ENCODE results near the gene LRRTM1. TPM values are rescaled to one million over a fixed set of nuclear protein-coding genes. Genes with fewer than 3 reads are reported as not detected.

LRRTM1 gene
- total RNA-seq, 1 donor from 2014 or later, result not detected

GRCh38 chr2:80338794-80339193 lies 34.2 kb upstream of the LRRTM1 start:
- Mint-ChIP-seq H3K36me3 (ENCODE audit: low read depth) (no peaks in the 10 kb centered on the region), H3K4me1 (ENCODE audit: low read depth) (no peaks in the 10 kb centered on the region), H3K9me3 (ENCODE audit: low read depth) (peaks cover 5% of the 10 kb centered on the region), H3K4me3 (ENCODE audit: unreplicated experiment) (no peak overlapping the region), H3K27ac (ENCODE audit: unreplicated experiment) (no peak overlapping the region), H3K27me3 (ENCODE audit: low read depth) (peaks cover 3% of the 10 kb centered on the region)
- no peak for DNase-seq (ENCODE audit: low spot score)
- TF ChIP-seq CTCF (IDR thresholded peaks at IDR 0.05), result no peak

GRCh38 chr2:80335411-80335810 lies 30.9 kb upstream of the LRRTM1 start:
- Mint-ChIP-seq H3K4me3 (ENCODE audit: unreplicated experiment) (no peak overlapping the region), H3K27me3 (ENCODE audit: low read depth) (peaks cover 4% of the 10 kb centered on the region), H3K9me3 (ENCODE audit: low read depth) (peaks cover 3% of the 10 kb centered on the region), H3K36me3 (ENCODE audit: low read depth) (no peaks in the 10 kb centered on the region), H3K27ac (ENCODE audit: unreplicated experiment) (no peak overlapping the region), H3K4me1 (ENCODE audit: low read depth) (no peaks in the 10 kb centered on the region)
- TF ChIP-seq CTCF (IDR thresholded peaks at IDR 0.05), result no peak
- no peak for DNase-seq (ENCODE audit: low spot score)

- TF ChIP-seq CTCF (IDR thresholded peaks at IDR 0.05), result no peak
- no peak for DNase-seq (ENCODE audit: low spot score)
- H3K4me1 Mint-ChIP-seq (ENCODE audit: low read depth), result no peaks in the 10 kb centered on the region
- H3K9me3 Mint-ChIP-seq (ENCODE audit: low read depth), result peaks cover 3% of the 10 kb centered on the region
- H3K27me3 Mint-ChIP-seq (ENCODE audit: low read depth), result peaks cover 8% of the 10 kb centered on the region
- H3K36me3 Mint-ChIP-seq (ENCODE audit: low read depth), result no peaks in the 10 kb centered on the region
- H3K4me3 Mint-ChIP-seq (ENCODE audit: unreplicated experiment), result no peak overlapping the region
- no peak overlapping the region for H3K27ac Mint-ChIP-seq (ENCODE audit: unreplicated experiment)
These were observed 29.3 kb upstream of the LRRTM1 start for GRCh38 chr2:80333886-80334285.

- no peaks in the 10 kb centered on the region for H3K36me3 Mint-ChIP-seq (ENCODE audit: low read depth)
- H3K4me3 Mint-ChIP-seq (ENCODE audit: unreplicated experiment), result no peak overlapping the region
- H3K4me1 Mint-ChIP-seq (ENCODE audit: low read depth), result no peaks in the 10 kb centered on the region
- no peak for TF ChIP-seq CTCF (IDR thresholded peaks at IDR 0.05)
- H3K27ac Mint-ChIP-seq (ENCODE audit: unreplicated experiment), result no peak overlapping the region
- H3K27me3 Mint-ChIP-seq (ENCODE audit: low read depth), result peaks cover 16% of the 10 kb centered on the region
- H3K9me3 Mint-ChIP-seq (ENCODE audit: low read depth), result peaks cover 3% of the 10 kb centered on the region
- DNase-seq (ENCODE audit: low spot score), result no peak
These were observed 26.2 kb upstream of the LRRTM1 start for GRCh38 chr2:80330527-80331450.

- TF ChIP-seq CTCF (IDR thresholded peaks at IDR 0.05), result no peak
These were observed 24.9 kb upstream of the LRRTM1 start for GRCh38 chr2:80329491-80329890.

More at GRCh38 chr2:80329491-80329890, 24.9 kb upstream of the LRRTM1 start:
- Mint-ChIP-seq H3K4me1 (ENCODE audit: low read depth) (no peaks in the 10 kb centered on the region), H3K27ac (ENCODE audit: unreplicated experiment) (no peak overlapping the region), H3K27me3 (ENCODE audit: low read depth) (peaks cover 13% of the 10 kb centered on the region), H3K9me3 (ENCODE audit: low read depth) (no peaks in the 10 kb centered on the region), H3K36me3 (ENCODE audit: low read depth) (no peaks in the 10 kb centered on the region), H3K4me3 (ENCODE audit: unreplicated experiment) (no peak overlapping the region)
- DNase-seq (ENCODE audit: low spot score), result no peak
